Cardiac fibroblast (primary cell): ENCODE data around the gene JMJD1C.
"Not testable (repeated sequence)": the region's sequence is repeated elsewhere in the genome, so short reads cannot be mapped to it uniquely, and the experiment has no call there.

ENCODE experiments used
- DNase-seq, 2 donors: peaks; one replicate each; pipeline versions ENCODE4 v3.0.0 to v3.0.0-alpha.2; 2010; ENCODE audit warnings: low read depth in 2 of 2
- H3K4me3 ChIP-seq, 2 donors: replicated peaks in 1 of 2; 1 replicate in 1 of 2; 2 replicates in 1 of 2; pipeline ENCODE4 v1.5.1; 2011; ENCODE audit warnings: low read depth in 2 of 2, low read length in 2 of 2, mild to moderate bottlenecking in 2 of 2, moderate library complexity in 1 of 2
- TF ChIP-seq, protein P1 (sequence below): IDR thresholded peaks from one replicate; pipeline ENCODE4 v1.5.1; 2011; ENCODE audit warnings: low read depth, mild to moderate bottlenecking, low read length, inconsistent platforms

Gene JMJD1C

DNA sequence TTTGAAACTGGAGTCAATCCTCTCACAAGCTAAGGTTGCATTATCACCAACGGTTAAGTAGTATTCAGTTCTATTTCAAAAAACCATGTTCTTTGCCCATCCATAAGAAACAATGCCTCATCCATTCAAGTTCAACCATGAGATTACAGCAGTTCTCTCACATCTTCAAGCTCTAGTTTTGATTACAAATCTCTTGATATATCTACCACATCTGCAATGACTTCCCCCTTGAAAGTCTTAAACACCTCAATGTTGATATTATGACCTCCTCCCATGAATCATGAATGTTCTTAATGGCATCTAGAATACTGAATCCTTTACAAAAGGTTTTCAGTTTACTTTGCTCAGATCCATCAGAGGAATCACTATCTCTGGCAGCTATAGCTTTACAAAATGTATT is 81.8 kb downstream of the JMJD1C start:
- no peak overlapping the region for H3K4me3 ChIP-seq
- DNase-seq: no peak
- TF ChIP-seq, protein P1, sequence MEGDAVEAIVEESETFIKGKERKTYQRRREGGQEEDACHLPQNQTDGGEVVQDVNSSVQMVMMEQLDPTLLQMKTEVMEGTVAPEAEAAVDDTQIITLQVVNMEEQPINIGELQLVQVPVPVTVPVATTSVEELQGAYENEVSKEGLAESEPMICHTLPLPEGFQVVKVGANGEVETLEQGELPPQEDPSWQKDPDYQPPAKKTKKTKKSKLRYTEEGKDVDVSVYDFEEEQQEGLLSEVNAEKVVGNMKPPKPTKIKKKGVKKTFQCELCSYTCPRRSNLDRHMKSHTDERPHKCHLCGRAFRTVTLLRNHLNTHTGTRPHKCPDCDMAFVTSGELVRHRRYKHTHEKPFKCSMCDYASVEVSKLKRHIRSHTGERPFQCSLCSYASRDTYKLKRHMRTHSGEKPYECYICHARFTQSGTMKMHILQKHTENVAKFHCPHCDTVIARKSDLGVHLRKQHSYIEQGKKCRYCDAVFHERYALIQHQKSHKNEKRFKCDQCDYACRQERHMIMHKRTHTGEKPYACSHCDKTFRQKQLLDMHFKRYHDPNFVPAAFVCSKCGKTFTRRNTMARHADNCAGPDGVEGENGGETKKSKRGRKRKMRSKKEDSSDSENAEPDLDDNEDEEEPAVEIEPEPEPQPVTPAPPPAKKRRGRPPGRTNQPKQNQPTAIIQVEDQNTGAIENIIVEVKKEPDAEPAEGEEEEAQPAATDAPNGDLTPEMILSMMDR: no peak

DNA sequence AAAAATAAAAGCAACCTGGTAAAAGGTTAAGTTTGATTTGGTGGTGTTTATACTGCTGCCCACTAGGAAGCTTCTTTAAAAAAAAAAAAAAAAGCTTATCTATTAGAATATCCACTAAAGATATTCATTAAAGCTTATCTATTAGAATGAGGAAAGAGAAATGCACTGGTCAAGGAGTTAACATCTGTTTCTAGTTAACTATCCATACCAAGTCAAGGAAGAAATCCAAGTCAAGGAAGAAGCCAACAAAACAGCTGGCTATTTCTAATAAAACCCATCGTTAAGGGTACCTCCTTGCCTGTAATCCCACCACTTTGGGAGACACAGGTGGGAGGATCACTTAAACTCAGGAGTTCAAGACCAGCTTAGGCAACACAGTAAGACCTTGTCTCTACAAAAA is 82.6 kb downstream of the JMJD1C start:
- no peak overlapping the region for H3K4me3 ChIP-seq
- TF ChIP-seq, protein P1: no peak
- DNase-seq: peak in 1 of 2 donors; percentile 23

DNA sequence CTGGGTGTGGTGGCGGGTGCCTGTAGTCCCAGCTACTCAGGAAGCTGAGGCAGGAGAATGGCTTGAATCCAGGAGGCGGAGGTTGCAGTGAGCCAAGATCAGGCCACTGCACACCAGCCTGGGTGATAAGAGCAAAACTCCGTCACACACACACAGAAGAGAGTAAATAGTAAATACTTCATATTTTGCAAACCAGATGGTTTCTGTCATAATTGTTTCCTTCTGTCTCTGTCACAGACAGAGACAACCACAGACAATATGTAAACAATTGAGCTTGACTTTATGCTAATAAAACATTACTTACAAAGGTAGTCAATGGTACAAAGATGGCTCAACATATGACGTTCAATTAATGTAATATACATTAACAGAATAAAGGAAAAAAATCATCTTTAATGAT is 83.7 kb downstream of the JMJD1C start:
- TF ChIP-seq, protein P1: no peak
- no peak overlapping the region for H3K4me3 ChIP-seq
- no peak for DNase-seq

DNA sequence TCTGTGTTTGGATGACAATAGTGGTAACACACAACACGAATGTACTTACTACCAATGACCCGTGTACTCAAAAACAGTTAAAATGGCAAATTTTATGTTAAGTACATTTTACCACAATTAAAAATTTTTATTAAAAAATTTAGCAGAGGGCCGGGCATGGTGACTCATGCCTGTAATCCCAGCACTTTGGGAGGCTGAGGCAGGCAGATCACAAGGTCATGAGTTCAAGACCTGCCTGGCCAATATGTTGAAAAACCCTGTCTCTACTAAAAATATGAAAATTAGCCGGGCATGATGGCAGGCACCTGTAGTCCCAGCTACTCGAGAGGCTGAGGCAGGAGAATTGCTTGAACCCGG is 88.5 kb downstream of the JMJD1C start:
- H3K4me3 ChIP-seq: peak overlapping the region in 1 of 2 donors; percentile 13
- DNase-seq: not testable (repeated sequence)

DNA sequence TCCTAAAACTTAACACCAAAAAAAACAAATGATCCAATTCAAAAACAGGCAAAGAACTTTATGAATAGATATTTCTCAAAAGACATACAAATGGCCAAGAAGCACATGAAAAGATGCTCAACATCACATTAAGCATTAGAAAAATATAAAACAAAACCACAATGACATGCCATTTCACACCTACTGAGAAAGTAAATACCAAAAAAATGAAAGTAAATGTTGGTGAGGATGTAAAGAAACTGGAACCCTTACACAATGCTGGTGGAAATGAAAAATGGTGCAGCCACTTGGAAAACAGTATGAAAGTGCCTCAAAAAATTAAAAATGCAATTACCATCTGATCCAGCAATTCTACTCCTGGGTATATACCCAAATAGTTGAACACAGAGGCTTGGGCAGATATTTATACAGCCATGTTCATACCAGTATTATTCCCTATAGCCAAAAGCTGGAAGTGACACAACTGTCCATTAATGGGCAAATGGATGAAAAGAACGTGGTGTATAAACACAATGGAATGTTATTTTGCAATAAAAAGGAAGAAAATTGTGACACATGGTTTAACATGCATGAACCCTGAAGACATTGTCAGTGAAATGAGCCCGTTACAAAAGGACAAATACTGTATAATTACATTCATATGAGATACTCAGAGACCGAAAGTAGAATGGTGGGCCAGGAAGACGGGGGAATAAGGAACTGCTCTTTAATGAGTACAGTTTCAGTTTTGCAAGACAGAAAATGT is 89.0 kb downstream of the JMJD1C start:
- DNase-seq: peak; percentile 69 to 94
- H3K4me3 ChIP-seq: peak overlapping the region in 1 of 2 donors; percentile 13

DNA sequence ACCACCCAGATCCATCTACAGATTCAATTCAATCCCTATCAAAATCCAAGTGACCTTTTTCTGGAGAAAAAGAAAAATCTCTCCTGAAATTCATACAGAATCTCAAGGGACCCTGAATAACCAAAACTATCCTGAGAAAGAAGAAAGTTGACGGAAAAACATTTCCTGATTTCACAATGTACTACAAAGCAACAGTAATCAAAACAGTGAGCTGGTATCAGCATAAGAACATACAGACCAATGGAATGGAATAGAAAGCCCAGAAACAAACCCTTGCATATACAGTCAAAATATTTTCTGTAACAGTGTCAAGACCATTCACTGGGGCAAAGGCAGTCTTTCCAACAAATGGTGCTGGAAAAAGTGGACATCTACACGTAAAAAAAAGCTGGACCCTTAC is 89.9 kb downstream of the JMJD1C start:
- H3K4me3 ChIP-seq: no peak overlapping the region
- DNase-seq: peak; percentile 91 to 93
- TF ChIP-seq, protein P1: no peak

More for the DNA sequence above, 89.0 kb downstream of the JMJD1C start:
- TF ChIP-seq, protein P1: no peak

DNA sequence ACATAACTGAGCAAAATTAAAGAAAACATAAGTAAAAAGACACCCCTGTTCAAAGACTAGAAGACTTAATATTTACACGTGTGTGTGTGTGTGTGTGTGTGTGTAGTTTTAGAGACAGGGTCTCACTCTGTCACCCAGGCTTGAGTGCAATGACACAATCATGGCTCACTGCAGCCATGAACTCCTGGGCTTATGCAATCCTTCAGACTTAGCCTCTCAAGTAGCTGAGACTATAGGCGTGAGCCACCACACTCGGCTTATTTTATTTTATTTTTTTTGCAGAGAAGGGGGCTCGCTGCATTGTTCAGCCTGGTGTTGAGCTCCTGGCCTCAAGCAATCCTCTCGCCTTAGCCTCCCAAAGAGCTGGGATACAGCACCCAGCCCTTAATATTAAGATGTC is 90.3 kb downstream of the JMJD1C start:
- H3K4me3 ChIP-seq: no peak overlapping the region
- TF ChIP-seq, protein P1: no peak
- DNase-seq: peak in 1 of 2 donors; percentile 71
